ENCODE measurements around the gene ZNF367.
A peak's percentile ranks its signal among the peaks of the same experiment; 100 is the strongest.

ZNF367 gene

DNA sequence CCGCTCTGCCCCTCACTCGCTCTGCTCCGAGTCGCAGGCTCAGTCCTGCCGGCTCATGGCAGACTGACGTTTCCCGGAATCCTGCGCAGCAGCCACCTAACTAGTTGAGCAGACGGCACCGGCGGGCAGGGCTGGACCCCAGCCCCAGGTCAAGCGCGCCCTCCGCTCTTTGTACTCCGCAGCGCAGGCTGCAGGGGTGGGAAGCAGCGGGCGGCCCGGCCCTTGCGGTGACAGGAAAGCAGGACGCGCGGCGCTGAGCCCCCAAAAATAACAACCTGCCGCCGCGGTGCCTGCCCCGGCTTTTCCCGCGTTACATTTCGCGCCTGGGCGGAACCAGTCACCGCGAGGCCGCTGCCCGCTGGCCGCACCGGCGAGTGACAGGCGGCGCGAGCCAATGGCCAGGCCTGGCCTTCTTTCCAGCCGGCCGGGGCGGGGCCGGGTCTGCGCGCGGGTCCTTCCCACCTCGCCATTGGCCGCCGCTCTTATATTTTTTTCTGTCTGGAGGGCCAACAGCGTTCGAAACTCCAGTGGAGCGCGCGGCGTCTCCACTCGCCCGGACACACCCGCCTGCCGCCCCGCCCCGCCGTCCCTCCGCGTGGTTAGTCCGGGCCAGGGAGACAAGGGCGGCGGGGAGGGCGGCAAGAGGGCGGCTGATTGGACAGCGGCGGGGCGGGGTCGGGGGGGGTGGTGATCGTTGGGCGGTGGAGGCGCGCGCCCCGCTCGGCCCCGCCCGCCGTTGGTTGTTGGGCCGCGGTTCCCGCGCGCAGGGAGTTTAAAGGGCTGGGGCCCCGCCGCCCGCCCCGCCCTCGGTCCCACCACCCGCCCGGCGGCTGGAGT, at the start of gene ZNF367:
ZNF367 (minus strand) TSS at position 288 of the 837 bp plus-strand sequence. CDS start 338 bp downstream, outside the sequence.
- peak; percentile 97 for DNase-seq

DNA sequence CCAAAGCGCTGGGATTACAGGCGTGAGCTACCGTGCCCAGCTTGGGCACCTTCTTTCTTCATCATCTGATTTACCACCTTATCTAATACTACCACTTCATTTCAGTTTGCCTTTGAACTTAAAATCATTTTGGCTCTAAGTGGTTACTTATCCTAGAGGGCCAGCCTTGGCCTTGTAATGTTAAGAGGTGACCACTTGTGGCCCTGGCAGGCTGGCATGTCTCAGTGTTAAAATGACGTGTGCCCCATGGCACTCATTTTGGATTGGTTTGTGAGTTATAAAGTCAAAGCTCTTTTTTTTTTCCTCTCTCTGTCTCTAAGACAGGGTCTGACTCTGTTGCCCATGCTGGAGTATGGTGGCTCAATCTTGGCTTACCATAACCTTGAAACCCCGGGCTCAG, 49.6 kb upstream of the ZNF367 start:
- no peak for DNase-seq

DNA sequence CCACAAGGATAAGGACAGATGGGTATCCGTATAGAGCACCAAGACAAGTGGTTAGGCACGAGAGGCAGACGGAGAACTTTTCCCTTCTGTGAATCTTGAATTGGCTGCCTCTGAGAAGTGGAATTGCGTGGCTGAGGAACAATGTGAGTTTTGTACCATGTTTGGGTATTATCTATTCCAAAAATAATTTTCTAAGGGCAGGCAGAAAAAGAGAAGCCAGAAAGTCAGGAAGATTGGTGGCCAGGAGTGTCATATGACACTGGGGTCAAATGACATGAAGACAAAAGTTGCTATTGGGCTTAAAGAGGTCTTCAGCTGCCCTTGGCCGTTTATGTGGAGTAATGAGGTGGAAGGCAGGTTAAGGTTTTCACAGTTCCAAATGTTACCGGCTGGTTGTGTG, 46.3 kb upstream of the ZNF367 start:
- DNase-seq = no peak

DNA sequence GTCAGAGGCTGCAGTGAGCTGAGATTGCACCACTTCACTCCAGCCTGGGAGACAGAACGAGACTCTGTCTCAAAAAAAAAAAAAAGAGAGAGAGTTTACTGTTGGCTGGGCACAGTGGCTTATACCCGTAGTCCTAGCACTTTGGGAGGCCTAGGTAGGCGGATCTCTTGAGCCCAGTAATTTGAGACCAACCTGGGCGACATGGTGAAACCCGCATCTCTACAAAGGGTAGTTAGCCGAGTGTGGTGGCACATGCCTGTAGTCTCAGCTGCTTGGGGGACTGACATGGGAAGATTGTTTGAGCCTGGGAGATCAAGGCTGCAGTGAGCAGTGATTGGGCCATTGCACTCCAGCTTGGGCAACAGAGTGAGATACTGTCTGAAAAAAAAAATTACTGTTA, 44.4 kb upstream of the ZNF367 start:
- no peak for DNase-seq

DNA sequence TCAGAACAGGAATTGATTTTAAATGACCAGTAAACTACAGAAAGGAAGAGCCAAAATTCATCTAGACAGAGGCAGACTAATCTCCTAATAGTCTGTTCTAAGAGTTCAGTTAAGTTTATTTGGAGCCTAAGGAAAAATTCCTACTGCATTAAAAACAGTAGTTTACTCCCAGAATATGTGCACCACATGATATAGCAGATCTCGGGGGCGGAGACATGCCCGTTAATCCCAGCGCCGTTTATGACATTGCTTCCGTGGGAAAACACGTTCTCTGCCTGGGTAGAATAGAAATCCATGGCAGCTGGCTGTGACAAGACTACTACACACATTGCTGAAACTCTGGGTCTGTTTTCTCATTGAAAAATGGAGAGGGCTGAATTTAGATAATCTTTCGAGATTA, 43.2 kb upstream of the ZNF367 start:
- no peak for DNase-seq

DNA sequence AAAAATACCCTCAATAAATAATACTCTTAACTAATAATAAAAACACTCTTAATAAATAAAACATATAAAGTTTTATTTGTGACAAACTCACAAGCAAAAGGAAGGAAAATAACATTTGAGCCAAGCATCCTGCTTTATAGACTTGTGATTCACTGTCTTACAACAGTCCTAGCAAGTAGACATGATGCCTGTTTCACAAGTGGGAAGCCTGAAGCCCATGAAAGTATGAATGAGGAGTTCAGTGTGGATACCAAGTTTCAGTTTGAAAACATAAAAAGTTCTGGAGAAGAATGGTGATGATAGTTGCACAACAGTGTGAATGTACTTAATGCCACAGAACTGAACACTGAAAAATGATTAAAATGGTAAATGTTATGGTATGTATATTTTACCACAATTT, 42.7 kb upstream of the ZNF367 start:
- no peak for DNase-seq

DNA sequence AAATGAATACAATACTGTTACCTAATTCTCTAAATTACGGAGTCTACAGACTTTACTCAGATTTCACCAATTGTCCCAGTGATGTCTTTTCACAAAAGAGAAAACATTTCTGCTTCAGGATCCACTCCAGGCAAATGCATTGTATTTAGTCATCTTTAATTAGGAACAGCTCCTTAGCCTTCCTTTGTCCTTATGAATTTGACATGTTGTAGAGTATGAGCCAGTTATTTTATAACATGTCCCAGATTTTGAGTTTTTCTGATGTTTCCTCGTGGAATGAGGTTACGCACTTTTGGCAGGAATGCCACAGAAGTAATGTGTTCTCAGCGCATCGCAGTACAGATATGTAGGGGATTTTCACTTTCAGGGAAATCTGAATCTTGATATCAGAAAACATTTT, 42.3 kb upstream of the ZNF367 start:
- no peak for DNase-seq

DNA sequence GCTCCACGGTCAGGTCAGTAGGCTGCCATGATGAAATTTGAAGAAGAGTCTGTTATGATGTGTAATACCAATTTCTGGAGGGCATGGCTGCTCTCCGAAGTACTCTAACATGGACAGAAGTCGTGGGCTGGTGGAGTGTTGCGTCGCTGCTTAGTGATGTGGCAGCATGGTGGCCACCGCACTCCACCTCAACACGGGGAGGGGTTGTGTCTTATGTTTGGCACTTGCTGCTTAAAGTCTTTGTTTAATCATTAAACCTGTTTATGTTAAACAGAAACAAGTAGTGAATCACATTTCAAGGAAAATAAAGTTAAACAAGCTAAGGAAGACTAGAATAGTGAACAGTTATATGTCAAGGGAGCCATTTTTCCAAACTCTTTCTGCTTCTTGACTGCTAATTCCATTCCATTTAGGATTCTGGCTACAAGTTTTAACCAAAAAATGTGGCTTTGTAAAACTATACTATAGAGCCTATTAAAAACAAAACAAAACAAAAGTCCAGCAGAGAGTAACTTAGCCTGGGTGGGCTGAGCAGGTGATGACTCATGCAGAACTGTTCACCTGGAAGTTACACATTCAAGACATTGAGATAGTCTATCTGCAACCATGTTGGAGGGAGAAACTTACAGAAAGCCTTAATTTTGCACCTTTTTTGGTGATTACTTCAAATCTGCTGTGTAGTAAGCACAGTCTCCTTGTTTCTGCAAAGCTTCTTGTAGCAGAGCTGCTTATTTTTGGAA, 41.3 kb upstream of the ZNF367 start:
- no peak for DNase-seq

DNA sequence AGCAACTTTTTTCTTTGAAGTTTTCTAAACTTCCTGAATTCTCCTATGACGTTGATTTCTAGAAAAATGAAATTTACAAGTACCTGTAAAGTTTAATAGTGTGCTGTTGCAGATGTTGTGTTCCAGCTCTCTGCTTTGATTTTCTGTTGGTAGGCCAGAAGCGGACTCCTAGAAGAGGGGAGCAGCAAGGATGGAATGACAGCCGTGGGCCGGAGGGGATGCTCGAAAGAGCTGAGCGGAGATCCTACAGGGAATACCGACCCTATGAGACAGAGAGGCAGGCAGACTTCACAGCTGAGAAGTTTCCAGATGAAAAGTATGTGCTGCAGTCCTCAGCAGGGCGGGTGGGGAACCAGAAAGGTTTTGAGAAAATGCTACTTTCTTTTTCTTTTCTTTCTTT, 40.1 kb upstream of the ZNF367 start:
- DNase-seq = no peak

DNA sequence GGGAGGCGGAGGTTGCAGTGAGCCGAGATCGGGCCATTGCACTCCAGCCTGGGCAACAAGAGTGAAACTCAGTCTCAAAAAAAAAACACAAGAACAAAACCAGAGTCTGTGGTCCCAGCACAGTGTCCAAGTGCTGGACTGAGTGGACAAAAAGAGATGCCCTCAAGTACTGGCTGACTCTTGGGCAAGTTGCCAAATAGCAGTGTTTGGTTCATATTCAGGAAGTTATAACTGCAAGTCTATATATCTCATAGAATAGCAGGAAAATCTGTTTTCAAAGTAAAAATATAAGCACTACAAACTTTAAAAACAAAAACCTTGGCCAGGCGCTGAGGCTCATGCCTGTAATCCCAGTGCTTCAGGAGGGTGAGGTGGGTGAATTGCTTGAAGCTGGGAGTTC, 39.1 kb upstream of the ZNF367 start:
- DNase-seq = no peak

DNA sequence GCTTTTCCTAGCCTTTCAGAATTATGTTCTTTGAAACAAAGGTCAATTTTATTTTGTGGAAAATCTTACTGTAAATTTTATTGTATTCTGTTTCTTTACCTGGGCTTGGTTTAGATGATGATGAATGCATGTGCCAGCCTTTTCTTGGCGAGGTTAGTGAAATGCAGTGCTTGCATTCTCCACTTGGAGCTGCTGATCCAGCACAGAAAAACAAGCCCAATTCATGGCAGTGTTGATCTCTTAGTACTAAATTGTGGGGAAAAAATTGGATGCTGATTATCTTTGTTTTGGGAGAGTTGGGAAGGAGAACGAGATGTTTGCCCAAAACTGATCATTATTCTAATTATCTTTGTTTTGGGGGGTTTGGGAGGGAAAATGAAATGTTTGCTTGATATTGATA, 35.5 kb upstream of the ZNF367 start:
- peak; percentile 24 for DNase-seq

DNA sequence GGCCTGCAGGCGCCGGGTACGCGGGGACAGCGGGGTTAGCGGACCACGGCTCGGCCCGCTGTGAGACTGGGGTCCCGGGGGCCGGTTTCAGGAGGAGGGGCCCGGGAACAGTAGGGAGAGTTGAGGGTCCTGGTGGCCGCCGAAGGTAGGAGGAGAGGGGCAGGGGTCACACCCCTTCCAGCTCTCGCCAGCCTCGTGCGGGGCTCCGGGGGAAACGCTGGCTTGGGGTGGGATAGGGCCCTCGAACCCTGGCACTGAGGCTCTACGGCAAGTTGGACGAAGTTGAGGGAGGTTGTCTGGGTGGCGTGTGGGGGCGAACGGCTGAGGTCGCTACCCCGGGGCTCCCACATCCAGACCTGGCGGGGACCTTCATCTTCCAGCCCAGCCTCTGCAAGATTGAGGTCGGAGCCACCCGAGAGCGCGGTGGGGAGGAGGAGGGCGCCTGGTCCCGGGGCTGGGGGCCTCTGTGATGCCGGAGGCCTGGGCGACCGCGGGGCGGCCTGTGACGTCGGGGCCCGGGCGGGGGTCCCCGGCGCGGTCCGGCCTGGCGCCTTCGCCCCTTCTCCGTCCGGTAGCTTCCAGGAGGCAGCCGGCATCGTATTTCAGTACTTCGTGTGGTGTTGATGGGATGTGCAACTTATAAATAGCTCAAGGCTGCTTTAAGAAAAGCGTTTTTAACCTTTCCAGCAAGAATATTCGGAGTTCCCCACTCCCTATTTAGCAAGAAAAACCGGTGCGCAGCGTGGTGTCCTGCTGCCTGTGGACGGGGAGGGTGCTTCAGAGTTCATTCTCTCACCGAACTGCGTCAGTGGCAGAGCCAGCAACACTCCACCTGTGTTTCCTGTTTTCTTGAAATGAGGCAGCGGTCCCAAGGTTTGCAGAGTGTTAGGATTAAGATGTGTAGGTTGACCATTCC, 32.7 kb upstream of the ZNF367 start:
- peak; percentile 34 for DNase-seq

DNA sequence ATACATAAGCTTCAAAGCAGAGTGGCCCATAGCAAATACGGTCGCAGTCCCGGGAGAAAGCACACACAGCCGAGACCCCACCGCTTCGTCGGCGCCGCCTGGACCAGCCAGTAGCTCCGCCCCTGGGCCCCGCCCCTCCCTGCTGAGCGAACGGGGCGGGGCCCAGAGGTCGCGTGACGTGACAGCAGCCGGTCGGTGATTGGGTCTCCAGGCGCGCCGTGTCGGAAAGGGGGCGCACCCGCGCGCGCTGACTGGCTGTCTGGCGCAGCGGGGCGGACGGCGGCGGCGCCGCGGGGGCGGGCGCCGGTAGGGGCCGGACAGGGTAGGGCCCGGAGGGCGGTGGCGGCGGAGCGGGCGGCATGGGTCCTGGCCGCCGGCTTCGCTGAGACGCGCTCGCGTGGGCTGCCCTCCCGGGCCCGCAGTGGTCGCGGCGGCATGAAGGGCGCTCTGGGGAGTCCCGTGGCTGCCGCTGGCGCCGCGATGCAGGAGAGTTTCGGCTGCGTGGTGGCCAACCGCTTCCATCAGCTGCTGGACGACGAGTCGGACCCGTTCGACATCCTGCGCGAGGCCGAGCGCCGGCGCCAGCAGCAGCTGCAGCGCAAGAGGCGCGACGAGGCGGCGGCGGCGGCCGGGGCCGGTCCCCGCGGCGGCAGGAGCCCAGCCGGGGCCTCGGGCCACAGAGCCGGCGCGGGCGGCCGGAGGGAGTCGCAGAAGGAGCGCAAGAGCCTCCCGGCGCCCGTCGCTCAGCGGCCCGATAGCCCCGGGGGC, 31.9 kb upstream of the ZNF367 start, which contains the start of gene HABP4:
HABP4 (plus strand) TSS at position 325 of the 768 bp plus-strand sequence; CDS start at position 436, 111 bp downstream.
- peak; percentile 97 for DNase-seq

DNA sequence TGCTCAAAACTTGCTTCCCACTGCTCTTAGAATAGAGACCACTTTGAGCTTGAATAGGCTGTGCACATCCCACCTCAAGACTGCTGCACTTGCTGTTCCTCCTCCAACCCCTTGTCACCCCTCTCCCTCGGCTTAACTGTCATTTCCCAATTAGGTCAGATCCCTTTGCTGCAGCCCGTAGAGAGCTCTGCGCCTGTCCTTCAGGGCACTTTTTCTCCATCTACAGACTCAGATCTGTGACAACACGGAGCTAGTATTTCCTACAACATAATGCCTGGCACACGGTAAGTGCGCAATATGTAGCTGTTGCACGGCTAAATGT, 31.3 kb upstream of the ZNF367 start:
- no peak for DNase-seq

DNA sequence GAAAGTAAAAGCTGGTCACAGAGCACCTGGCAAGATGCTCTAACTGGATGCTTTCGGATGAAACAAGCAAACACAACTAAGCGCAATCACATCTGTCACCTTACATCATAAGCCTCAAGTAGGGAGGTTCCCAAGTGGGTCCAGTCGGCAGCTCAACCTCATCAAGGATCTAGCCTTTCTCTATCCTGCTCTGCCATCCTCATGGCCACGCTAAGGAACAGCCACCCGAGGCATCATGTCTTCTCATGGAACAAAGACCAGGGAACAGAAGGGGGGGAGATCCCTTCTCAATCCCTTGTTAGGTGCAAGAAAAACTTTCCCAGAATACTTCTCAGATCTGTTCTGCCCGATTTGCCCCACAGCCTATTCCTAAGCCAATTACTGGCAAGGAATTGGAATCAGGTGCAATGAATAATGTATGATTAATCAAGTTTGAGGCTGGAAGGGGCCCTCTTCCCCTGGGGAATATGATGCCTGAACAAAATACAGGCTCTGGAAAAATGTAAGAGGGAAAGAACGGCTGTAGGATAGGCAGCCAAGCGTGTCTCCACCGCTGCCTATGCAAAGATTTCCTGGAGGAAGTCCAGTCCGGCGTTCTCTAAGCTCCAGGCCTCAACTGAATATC, 30.5 kb upstream of the ZNF367 start:
- no peak for DNase-seq

DNA sequence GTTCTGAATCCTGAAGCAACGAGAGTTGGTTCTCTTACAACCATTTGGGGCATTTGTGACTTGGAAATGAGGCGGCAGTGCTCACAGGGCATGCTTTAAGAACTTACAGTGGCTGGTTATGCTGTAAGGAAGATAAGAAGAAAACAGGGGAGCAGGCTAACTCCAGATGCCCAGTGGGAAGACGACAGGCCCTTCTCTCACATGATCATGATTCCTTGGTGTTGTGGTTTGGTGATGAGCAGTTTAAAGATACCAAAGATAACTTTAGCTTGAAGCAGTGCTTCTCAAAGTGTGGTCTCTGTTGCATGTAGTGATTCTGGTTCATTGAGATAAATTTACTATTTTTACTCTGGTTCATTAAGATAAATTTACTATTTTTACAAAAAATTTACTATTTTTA, 29.2 kb upstream of the ZNF367 start:
- no peak for DNase-seq

DNA sequence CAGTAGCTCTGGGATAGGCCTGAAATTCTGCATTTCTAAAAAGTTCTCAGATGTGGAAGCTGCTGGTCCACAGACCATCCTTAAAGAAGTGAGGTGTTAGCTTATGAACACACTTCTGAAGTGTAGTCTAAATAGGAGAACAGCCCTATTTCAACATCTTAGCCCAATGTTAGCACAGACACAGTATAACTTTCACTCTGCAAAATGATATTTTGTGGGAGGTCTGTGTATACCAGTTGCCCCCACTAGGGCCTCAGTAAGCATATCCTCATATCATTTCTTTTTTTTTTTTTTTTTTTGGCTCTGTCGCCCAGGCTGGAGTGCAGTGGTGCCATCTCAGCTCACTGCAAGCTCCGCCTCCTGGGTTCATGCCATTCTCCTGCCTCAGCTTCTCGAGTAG, 24.3 kb upstream of the ZNF367 start:
- no peak for DNase-seq

DNA sequence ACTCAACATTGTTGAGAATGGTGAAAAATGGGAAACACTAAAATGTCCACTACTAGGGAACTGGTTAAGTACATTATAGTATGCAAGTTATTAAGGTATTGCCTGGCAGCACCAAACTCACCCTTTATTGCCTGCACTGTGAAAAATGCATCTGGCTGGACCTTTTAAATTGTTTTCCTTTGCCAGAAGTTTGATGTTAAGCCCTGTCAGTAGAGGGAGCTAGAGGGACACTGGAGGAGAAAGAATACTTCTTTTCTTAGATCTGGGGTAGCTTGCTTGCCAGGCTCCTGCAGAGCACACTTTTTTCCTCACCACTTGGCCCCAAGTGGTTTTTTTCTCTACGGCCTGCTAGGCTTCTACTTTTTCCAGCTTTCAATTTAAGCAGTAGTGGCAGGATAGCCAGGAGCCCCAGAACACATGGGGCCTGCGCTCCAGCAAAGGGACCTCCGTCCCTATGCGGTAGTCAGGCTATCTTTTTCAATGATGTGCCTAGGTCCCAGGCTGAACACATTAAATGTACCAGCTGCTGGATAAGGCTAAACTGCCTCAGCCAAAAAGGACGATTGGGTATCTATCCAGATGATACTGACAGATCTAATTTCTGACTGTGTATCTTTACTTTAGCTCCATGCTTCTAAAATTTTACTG, 23.8 kb upstream of the ZNF367 start:
- DNase-seq = peak; percentile 82

DNA sequence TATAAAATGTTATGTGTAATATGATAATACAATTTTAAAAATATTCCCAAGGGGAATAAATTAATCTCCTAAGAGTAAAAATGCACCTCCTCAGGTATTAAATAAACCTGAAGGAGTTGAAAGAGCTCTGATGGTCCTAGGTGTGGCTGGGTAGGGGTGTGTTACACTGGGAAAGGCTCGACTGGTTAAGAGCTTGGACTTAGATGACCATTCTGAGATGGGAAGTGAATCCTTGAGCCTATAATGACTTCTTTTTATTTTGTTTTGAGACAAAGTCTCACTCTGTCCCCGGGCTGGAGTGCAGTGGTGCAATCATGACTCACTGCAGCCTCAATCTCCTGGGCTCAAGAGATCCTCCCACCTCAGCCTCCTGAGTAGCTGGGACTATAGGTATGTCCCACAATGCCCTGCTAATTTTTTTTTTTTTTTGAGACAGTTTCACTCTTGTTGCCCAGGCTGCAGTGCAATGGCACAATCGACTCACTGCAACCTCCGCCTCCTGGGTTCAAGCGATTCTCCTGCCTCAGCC, 22.6 kb upstream of the ZNF367 start:
- no peak for DNase-seq

DNA sequence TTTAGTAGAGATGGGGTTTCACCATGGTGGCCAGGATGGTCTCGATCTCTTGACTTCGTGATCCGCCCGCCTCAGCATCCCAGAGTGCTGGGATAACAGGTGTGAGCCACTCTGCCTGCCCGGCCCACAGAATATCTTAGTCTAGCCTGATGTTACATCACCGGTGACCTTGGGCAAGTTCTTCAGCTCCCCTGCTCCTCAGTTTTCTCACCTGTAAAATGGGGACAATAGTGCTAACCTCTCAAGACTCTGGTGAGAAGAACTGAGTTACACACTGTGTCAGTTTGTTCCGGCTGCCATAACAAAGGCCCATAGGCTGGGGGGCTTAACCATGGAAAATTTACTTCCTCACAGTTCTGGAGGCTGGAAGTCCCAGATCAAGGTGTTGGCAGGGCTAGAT, 19.3 kb upstream of the ZNF367 start:
- DNase-seq = no peak

DNA sequence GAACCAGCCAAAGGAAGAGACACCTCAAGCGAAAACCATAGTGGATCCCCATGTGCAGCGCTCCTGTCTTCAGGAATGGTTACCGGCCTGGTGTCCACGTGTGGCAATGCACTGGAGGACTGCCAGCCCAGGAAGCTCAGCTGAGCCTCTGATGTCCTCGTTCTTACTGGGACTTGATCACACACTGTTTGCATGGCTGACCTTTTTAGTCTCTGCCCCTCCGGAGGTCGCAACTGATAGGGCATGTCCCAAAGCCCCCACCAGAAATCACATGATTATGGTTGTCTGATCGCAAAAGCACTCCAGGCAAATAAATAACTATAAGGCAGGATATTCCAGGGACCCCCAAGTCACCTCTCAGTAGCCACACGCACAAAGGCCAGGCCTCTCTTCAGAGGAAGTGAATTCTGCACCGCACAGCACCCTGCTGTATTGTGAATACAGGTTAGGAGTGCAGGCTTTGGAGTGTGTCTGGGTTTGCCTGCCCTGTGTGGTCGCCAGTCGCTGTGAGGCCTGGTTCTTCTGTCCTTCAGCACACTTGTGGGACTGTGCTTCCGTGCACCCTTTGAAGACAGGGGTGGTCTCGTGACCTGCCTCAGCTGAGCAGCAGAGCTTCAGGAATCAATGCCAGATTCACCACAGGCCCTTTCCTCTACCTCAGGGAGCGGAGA, 18.4 kb upstream of the ZNF367 start:
- DNase-seq = no peak

Data from activated CD4-positive, alpha-beta T cell treated with anti-CD3 and anti-CD28 coated beads, Interleukin-2, Interleukin-6, amounts not matched to agents 100 ng/mL and 50 ng/mL, durations not matched to agents 16 hours and 8 hours (primary cell).